WTC11 (cell line): ENCODE data around the gene PRPF6. TPM values are rescaled to one million over a fixed set of nuclear protein-coding genes. Genes with fewer than 3 reads are reported as not detected.

Experiments used
- ATAC-seq: fragments of 200-7000 bp; cut with Tn5 transposase; 2 replicates; pipeline ENCODE4 v1.10.0; 2021; ENCODE audit warnings: mild to moderate bottlenecking, moderate library complexity
- CTCF ChIA-PET: fragments of 300-600 bp; sonication (Branson Sonifier 250); formaldehyde crosslinking; loops from one replicate; lab custom pipeline; 2021; ENCODE audit warnings: antibody characterized with exemption; lab: Charles Lee
- POLR2A ChIA-PET: fragments of 350-600 bp; sonication (Branson Sonifier 250); formaldehyde crosslinking; loops from one replicate; lab custom pipeline; 2021; ENCODE audit warnings: antibody characterized with exemption; lab: Charles Lee
- DNase-seq: peaks from one replicate; pipeline ENCODE4 v3.0.0; 2021; ENCODE audit warnings: low spot score
- H3K27ac Mint-ChIP-seq: 2 replicates; pipeline ENCODE4 v1.8.0; 2021; ENCODE audit warnings: mixed read lengths
- H3K27me3 Mint-ChIP-seq: 2 replicates; pipeline ENCODE4 v1.8.0; 2021; ENCODE audit warnings: low read depth, mild to moderate bottlenecking, moderate library complexity, mixed read lengths
- H3K36me3 Mint-ChIP-seq: 2 replicates; pipeline ENCODE4 v1.8.0; 2021; ENCODE audit warnings: mixed read lengths
- H3K4me1 Mint-ChIP-seq: 2 replicates; pipeline ENCODE4 v1.8.0; 2022; ENCODE audit warnings: mixed read lengths
- H3K4me3 Mint-ChIP-seq: 2 replicates; pipeline ENCODE4 v1.8.0; 2021; ENCODE audit warnings: mild to moderate bottlenecking, moderate library complexity, mixed read lengths
- H3K9me3 Mint-ChIP-seq: 2 replicates; pipeline ENCODE4 v1.8.0; 2021; ENCODE audit warnings: mixed read lengths
- AR ChIP-seq: fragments of 250-450 bp; sonication (Bioruptor Pico); IDR thresholded peaks from 2 replicates; pipeline ENCODE4 v1.9.0; 2021; ENCODE audit warnings: mild to moderate bottlenecking
- ARID4B ChIP-seq: sonication (generic); formaldehyde crosslinking; IDR thresholded peaks from 2 replicates; pipeline ENCODE4 v1.8.0; 2023; ENCODE audit warnings: missing genetic modification reagents, mild to moderate bottlenecking, borderline replicate concordance
- CDX4 ChIP-seq: fragments of 250-450 bp; sonication (Bioruptor Pico); IDR thresholded peaks from 2 replicates; pipeline ENCODE4 v1.9.0; 2021; ENCODE audit warnings: moderate library complexity, mild to moderate bottlenecking, inconsistent platforms, borderline replicate concordance
- ETV6 ChIP-seq: sonication (generic); formaldehyde crosslinking; IDR thresholded peaks from 2 replicates; pipeline ENCODE4 v1.8.1; 2022; ENCODE audit warnings: mild to moderate bottlenecking, missing genetic modification reagents
- FOXK1 ChIP-seq: sonication (generic); formaldehyde crosslinking; IDR thresholded peaks from 2 replicates; pipeline ENCODE4 v1.8.0; 2022; ENCODE audit warnings: mild to moderate bottlenecking, moderate library complexity, missing genetic modification reagents
- GABPB1 ChIP-seq: sonication (generic); formaldehyde crosslinking; IDR thresholded peaks from 2 replicates; pipeline ENCODE4 v1.8.1; 2023; ENCODE audit warnings: mild to moderate bottlenecking, missing genetic modification reagents
- GTF2I ChIP-seq: fragments of 250-450 bp; sonication (Bioruptor Pico); conservative IDR thresholded peaks from 2 replicates; pipeline ENCODE4 v1.4.0; 2021; ENCODE audit warnings: mild to moderate bottlenecking
- NFYB ChIP-seq: sonication (generic); formaldehyde crosslinking; conservative IDR thresholded peaks from 2 replicates; pipeline ENCODE4 v1.8.0; 2022; ENCODE audit warnings: low read depth, missing genetic modification reagents
- NR1H2 ChIP-seq: sonication (generic); formaldehyde crosslinking; IDR thresholded peaks from 2 replicates; pipeline ENCODE4 v1.9.0; 2021; ENCODE audit warnings: mild to moderate bottlenecking, moderate library complexity, missing genetic modification reagents
- PRRX2 ChIP-seq: fragments of 250-450 bp; sonication (Bioruptor Pico); IDR thresholded peaks from 2 replicates; pipeline ENCODE4 v1.8.0; 2021; ENCODE audit warnings: mild to moderate bottlenecking
- TEAD1 ChIP-seq: sonication (generic); formaldehyde crosslinking; IDR thresholded peaks from 2 replicates; pipeline ENCODE4 v1.8.0; 2022; ENCODE audit warnings: mild to moderate bottlenecking, missing genetic modification reagents
- TP53 ChIP-seq: sonication (generic); formaldehyde crosslinking; IDR thresholded peaks from 2 replicates; pipeline ENCODE4 v1.8.1; 2023; ENCODE audit warnings: mild to moderate bottlenecking, missing genetic modification reagents
- USF2 ChIP-seq: sonication (generic); formaldehyde crosslinking; IDR thresholded peaks from 2 replicates; pipeline ENCODE4 v1.8.1; 2023; ENCODE audit warnings: mild to moderate bottlenecking, missing genetic modification reagents, moderate library complexity
- ZNF219 ChIP-seq: sonication (generic); formaldehyde crosslinking; IDR thresholded peaks from 2 replicates; pipeline ENCODE4 v1.8.0; 2023; ENCODE audit warnings: missing genetic modification reagents, mild to moderate bottlenecking, borderline replicate concordance
- ZNF263 ChIP-seq: sonication (generic); formaldehyde crosslinking; IDR thresholded peaks from 2 replicates; pipeline ENCODE4 v1.8.1; 2022; ENCODE audit warnings: low read depth, mild to moderate bottlenecking, moderate library complexity, missing genetic modification reagents
- ZNF512 ChIP-seq: sonication (generic); formaldehyde crosslinking; IDR thresholded peaks from 2 replicates; pipeline ENCODE4 v1.8.1; 2022; ENCODE audit warnings: missing genetic modification reagents, borderline replicate concordance
- total RNA-seq: library from RNA; stranded (reverse); gene quantifications from 3 replicates; pipeline ENCODE4 v1.2.3, GENCODE V29; 2021
- TF ChIP-seq, protein P1 (sequence below): sonication (generic); formaldehyde crosslinking; IDR thresholded peaks from 2 replicates; pipeline ENCODE4 v1.8.0; 2023; ENCODE audit warnings: missing genetic modification reagents
- TF ChIP-seq, protein P2 (sequence below): fragments of 250-450 bp; sonication (Bioruptor Pico); IDR thresholded peaks from 2 replicates; pipeline ENCODE4 v1.9.0; 2021; ENCODE audit warnings: mild to moderate bottlenecking, borderline replicate concordance

The PRPF6 gene
- total RNA-seq, 1 experiment from 2014 or later: 79.4 TPM

DNA sequence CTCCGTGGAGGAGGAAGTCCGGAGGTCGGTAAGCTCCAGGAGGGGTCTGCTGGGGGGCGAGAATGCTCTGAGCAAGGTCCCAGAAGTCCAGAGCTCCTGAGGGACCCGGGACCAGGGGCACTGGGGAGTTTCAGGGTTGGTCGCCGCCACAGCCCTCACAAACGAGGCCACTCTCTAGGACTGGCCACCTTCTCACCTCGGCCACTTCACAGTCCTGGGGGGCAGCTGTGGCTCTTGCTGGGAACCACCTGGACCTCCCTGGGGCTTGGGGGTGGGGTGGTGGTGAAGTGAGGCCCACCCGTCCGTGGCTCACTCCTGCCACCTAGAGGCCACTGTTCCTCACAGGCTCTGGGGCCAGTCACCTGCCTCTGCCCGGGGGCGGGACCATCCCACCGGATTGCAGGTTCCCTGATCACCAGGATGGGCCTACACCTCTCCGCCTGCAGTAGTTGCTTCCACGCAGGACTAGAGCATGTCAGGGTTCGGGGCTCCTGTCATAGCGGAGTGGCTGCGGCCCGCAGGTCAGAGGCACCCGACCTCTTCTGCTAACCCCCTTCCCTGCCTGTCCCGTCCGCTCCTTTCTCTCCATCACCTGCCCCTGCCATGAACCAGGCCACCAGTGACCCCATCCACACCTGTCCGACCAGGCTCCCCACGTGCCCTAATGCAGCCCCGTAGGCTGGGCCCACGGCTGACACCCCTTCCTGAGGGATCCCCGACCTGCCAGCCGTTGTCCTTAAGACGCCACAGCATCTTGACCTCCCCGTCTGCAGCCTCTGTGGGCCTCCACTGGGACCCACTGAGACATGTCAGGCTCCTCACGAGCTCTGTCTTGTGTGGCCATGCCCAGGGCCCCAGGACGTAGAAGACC lies 76.9 kb downstream of the PRPF6 start:
- ATAC-seq (peak; percentile 77), DNase-seq (peak; percentile 94)
- Mint-ChIP-seq H3K27ac (no peak overlapping the region), H3K36me3 (no peaks in the 10 kb centered on the region), H3K4me1 (peaks cover 27% of the 10 kb centered on the region), H3K27me3 (peaks cover 5% of the 10 kb centered on the region), H3K4me3 (no peak overlapping the region), H3K9me3 (no peaks in the 10 kb centered on the region)
- POLR2A ChIA-PET: interaction anchor here (0.6 to 1.1 kb wide), 2 partner anchors 58 to 77 kb away, joined by 3 to 4 read pairs; no protein-coding TSS in a partner anchor
- CTCF ChIA-PET: interaction anchor here (0.6 to 2.9 kb wide), 34 partner anchors 8 to 562 kb away, joined by 3 to 40 read pairs (median 3); partner anchors contain the start of genes NPBWR2, OPRL1, PRPF6 and RGS19
- TF ChIP-seq GTF2I: no peak
- no peak for TF ChIP-seq TP53
- peak; percentile 40 for TF ChIP-seq GABPB1 (CRISPR knock-in tag)
- TF ChIP-seq TEAD1 (CRISPR knock-in tag): no peak
- no peak for TF ChIP-seq ZNF512
- no peak for TF ChIP-seq ETV6 (CRISPR knock-in tag)
- no peak for TF ChIP-seq PRRX2 (CRISPR knock-in tag)
- no peak for TF ChIP-seq CDX4
- TF ChIP-seq NFYB (CRISPR knock-in tag): no peak
- no peak for TF ChIP-seq ZNF219 (CRISPR knock-in tag)
- TF ChIP-seq FOXK1 (CRISPR knock-in tag): no peak
- TF ChIP-seq ARID4B (CRISPR knock-in tag): 0 out of 2 replicates have a peak, but pooled peaks have one; percentile 37
- TF ChIP-seq AR (CRISPR knock-in tag): no peak
- TF ChIP-seq ZNF263 (CRISPR knock-in tag): no peak
- TF ChIP-seq, protein P1, sequence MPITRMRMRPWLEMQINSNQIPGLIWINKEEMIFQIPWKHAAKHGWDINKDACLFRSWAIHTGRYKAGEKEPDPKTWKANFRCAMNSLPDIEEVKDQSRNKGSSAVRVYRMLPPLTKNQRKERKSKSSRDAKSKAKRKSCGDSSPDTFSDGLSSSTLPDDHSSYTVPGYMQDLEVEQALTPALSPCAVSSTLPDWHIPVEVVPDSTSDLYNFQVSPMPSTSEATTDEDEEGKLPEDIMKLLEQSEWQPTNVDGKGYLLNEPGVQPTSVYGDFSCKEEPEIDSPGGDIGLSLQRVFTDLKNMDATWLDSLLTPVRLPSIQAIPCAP: no peak
- TF ChIP-seq NR1H2 (CRISPR knock-in tag): no peak
- TF ChIP-seq, protein P2, sequence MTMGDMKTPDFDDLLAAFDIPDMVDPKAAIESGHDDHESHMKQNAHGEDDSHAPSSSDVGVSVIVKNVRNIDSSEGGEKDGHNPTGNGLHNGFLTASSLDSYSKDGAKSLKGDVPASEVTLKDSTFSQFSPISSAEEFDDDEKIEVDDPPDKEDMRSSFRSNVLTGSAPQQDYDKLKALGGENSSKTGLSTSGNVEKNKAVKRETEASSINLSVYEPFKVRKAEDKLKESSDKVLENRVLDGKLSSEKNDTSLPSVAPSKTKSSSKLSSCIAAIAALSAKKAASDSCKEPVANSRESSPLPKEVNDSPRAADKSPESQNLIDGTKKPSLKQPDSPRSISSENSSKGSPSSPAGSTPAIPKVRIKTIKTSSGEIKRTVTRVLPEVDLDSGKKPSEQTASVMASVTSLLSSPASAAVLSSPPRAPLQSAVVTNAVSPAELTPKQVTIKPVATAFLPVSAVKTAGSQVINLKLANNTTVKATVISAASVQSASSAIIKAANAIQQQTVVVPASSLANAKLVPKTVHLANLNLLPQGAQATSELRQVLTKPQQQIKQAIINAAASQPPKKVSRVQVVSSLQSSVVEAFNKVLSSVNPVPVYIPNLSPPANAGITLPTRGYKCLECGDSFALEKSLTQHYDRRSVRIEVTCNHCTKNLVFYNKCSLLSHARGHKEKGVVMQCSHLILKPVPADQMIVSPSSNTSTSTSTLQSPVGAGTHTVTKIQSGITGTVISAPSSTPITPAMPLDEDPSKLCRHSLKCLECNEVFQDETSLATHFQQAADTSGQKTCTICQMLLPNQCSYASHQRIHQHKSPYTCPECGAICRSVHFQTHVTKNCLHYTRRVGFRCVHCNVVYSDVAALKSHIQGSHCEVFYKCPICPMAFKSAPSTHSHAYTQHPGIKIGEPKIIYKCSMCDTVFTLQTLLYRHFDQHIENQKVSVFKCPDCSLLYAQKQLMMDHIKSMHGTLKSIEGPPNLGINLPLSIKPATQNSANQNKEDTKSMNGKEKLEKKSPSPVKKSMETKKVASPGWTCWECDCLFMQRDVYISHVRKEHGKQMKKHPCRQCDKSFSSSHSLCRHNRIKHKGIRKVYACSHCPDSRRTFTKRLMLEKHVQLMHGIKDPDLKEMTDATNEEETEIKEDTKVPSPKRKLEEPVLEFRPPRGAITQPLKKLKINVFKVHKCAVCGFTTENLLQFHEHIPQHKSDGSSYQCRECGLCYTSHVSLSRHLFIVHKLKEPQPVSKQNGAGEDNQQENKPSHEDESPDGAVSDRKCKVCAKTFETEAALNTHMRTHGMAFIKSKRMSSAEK (CRISPR knock-in tag): no peak
- TF ChIP-seq USF2 (CRISPR knock-in tag): peak; percentile 37; the same call in 1 of the 2 replicates
